ENCODE measurements around the gene DPM3. TPM values are rescaled to one million over a fixed set of nuclear protein-coding genes. Genes with fewer than 3 reads are reported as not detected.

The DPM3 gene
- total and polyA plus RNA-seq, 2 of the 13 experiments (the other 11 are each of a cell fraction or from before 2014, with no cell fraction given) = 23.2 to 53.4 TPM

DNA sequence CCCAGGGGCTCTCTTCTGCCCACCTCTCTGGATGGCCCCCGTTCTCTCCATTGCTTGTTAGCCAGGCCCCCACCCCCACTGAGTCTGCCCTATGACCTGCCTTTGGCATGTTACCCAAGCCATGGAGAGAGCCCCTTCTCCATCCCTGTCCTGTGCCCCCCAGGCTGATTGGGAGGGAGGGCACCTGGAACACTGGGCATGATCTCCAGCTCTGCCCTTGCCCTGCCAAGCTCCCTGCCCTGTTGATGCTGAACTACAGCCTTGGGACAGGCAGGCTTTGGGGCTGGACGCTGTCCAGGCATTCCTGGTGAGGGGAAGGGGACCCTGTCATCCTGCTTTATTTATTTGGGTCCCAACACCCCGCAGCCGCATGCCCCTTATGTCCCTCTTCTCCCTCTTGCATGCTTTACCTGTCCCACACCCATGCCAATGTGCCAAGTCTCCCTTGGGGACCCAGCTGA is 44.0 kb upstream of the DPM3 start:
- intact Hi-C loops (cut with micrococcal nuclease; ENCODE audit: unreplicated experiment) (no loop called here), in situ Hi-C loops (cut with HindIII; ENCODE audit: extremely low pct_ligation_motif_present, low pct_unique_long_range_greater_than_20kb) (no loop called here)
- ChIA-PET CTCF (ENCODE audit: low intra/inter-chr PET ratio, low total read pairs) (no interaction called here), POLR2A (no interaction called here)
- Histone ChIP-seq H3K9me3 (ENCODE audit: low read length) (no peaks in the 10 kb centered on the region), H4K20me1 (ENCODE audit: insufficient read depth, low read length) (no peaks in the 10 kb centered on the region), H3K4me2 (ENCODE audit: low read depth, low read length) (no peak overlapping the region), H3K27me3 (ENCODE audit: control insufficient read depth in 1 of 2, insufficient read depth in 2 of 2, low read length in 2 of 2) (peaks cover 7 to 61% of the 10 kb centered on the region in 2 experiments; a peak in 4 of 5 replicates), H3K27ac (ENCODE audit: extremely low read length, insufficient read depth, low read length) (no peak overlapping the region), H3K4me1 (ENCODE audit: insufficient read depth, low read length) (peaks cover 16% of the 10 kb centered on the region; the same call in 1 of the 2 replicates), H3K79me2 (ENCODE audit: insufficient read depth, low read length) (no peaks in the 10 kb centered on the region), H3K4me3 (replicated peaks in 1 of 3; ENCODE audit: insufficient read depth in 1 of 3, low read depth in 2 of 3, low read length in 3 of 3) (no peak overlapping the region), H3K9ac (ENCODE audit: insufficient read depth, low read depth, low read length) (no peak overlapping the region), H2AFZ (ENCODE audit: low read length) (no peak overlapping the region), H3K36me3 (replicated peaks in 1 of 2; ENCODE audit: control insufficient read depth in 1 of 2, insufficient read depth in 2 of 2, low read length in 2 of 2) (no peaks in the 10 kb centered on the region)
- no peak for ATAC-seq
- DNase-seq (ENCODE audit: low spot score) = no peak
- 39% methylated on average over 4 of the region's 4 CpGs for WGBS (ENCODE audit: low lambda C conversion rate)
- BruUV-seq (replicated peaks) = no TSS peak
- FAIRE-seq = no peak
- no peak for TF ChIP-seq AKAP8 (CRISPR knock-in tag; IDR thresholded peaks at IDR 0.05)
- no peak for TF ChIP-seq PITX1 (CRISPR knock-in tag; IDR thresholded peaks at IDR 0.05)
- TF ChIP-seq, protein P1, sequence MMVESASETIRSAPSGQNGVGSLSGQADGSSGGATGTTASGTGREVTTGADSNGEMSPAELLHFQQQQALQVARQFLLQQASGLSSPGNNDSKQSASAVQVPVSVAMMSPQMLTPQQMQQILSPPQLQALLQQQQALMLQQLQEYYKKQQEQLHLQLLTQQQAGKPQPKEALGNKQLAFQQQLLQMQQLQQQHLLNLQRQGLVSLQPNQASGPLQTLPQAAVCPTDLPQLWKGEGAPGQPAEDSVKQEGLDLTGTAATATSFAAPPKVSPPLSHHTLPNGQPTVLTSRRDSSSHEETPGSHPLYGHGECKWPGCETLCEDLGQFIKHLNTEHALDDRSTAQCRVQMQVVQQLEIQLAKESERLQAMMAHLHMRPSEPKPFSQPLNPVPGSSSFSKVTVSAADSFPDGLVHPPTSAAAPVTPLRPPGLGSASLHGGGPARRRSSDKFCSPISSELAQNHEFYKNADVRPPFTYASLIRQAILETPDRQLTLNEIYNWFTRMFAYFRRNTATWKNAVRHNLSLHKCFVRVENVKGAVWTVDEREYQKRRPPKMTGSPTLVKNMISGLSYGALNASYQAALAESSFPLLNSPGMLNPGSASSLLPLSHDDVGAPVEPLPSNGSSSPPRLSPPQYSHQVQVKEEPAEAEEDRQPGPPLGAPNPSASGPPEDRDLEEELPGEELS (CRISPR knock-in tag; IDR thresholded peaks at IDR 0.05) = no peak
- TF ChIP-seq RARA (CRISPR knock-in tag; IDR thresholded peaks at IDR 0.05) = no peak
- TF ChIP-seq ZNF598 (CRISPR knock-in tag; IDR thresholded peaks at IDR 0.05; ENCODE audit: borderline replicate concordance) = no peak
- no peak for TF ChIP-seq ZNF251 (CRISPR knock-in tag; IDR thresholded peaks at IDR 0.05)
- TF ChIP-seq CBX2 (IDR thresholded peaks at IDR 0.05; ENCODE audit: low read depth, low read length) = no peak
- no peak for TF ChIP-seq CBX2 (CRISPR knock-in tag; IDR thresholded peaks at IDR 0.05; ENCODE audit: low read depth)
- TF ChIP-seq, protein P2, sequence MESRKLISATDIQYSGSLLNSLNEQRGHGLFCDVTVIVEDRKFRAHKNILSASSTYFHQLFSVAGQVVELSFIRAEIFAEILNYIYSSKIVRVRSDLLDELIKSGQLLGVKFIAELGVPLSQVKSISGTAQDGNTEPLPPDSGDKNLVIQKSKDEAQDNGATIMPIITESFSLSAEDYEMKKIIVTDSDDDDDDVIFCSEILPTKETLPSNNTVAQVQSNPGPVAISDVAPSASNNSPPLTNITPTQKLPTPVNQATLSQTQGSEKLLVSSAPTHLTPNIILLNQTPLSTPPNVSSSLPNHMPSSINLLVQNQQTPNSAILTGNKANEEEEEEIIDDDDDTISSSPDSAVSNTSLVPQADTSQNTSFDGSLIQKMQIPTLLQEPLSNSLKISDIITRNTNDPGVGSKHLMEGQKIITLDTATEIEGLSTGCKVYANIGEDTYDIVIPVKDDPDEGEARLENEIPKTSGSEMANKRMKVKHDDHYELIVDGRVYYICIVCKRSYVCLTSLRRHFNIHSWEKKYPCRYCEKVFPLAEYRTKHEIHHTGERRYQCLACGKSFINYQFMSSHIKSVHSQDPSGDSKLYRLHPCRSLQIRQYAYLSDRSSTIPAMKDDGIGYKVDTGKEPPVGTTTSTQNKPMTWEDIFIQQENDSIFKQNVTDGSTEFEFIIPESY (CRISPR knock-in tag; IDR thresholded peaks at IDR 0.05) = no peak
- no peak for TF ChIP-seq ZNF564 (CRISPR knock-in tag; IDR thresholded peaks at IDR 0.05)
- TF ChIP-seq DNMT1 (CRISPR knock-in tag; IDR thresholded peaks at IDR 0.05) = no peak
- no peak for TF ChIP-seq PAWR (CRISPR knock-in tag; IDR thresholded peaks at IDR 0.05; ENCODE audit: borderline replicate concordance)
- no peak for TF ChIP-seq ZNF343 (CRISPR knock-in tag; IDR thresholded peaks at IDR 0.05)
- TF ChIP-seq ZFY (CRISPR knock-in tag; IDR thresholded peaks at IDR 0.05) = no peak
- TF ChIP-seq ZNF709 (CRISPR knock-in tag; IDR thresholded peaks at IDR 0.05) = no peak
- TF ChIP-seq ZBTB20 (CRISPR knock-in tag; IDR thresholded peaks at IDR 0.05; ENCODE audit: borderline replicate concordance, low read depth) = no peak
- TF ChIP-seq, protein P3, sequence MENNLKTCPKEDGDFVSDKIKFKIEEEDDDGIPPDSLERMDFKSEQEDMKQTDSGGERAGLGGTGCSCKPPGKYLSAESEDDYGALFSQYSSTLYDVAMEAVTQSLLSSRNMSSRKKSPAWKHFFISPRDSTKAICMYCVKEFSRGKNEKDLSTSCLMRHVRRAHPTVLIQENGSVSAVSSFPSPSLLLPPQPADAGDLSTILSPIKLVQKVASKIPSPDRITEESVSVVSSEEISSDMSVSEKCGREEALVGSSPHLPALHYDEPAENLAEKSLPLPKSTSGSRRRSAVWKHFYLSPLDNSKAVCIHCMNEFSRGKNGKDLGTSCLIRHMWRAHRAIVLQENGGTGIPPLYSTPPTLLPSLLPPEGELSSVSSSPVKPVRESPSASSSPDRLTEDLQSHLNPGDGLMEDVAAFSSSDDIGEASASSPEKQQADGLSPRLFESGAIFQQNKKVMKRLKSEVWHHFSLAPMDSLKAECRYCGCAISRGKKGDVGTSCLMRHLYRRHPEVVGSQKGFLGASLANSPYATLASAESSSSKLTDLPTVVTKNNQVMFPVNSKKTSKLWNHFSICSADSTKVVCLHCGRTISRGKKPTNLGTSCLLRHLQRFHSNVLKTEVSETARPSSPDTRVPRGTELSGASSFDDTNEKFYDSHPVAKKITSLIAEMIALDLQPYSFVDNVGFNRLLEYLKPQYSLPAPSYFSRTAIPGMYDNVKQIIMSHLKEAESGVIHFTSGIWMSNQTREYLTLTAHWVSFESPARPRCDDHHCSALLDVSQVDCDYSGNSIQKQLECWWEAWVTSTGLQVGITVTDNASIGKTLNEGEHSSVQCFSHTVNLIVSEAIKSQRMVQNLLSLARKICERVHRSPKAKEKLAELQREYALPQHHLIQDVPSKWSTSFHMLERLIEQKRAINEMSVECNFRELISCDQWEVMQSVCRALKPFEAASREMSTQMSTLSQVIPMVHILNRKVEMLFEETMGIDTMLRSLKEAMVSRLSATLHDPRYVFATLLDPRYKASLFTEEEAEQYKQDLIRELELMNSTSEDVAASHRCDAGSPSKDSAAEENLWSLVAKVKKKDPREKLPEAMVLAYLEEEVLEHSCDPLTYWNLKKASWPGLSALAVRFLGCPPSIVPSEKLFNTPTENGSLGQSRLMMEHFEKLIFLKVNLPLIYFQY (CRISPR knock-in tag; IDR thresholded peaks at IDR 0.05; ENCODE audit: borderline replicate concordance) = no peak
- TF ChIP-seq RBM39 (IDR thresholded peaks at IDR 0.05; ENCODE audit: low read depth, low read length, poor library complexity, severe bottlenecking) = no peak
- no peak for TF ChIP-seq SPEN (CRISPR knock-in tag; IDR thresholded peaks at IDR 0.05; ENCODE audit: low read depth)
